ENCODE measurements around the gene STARD3. TPM values are rescaled to one million over a fixed set of nuclear protein-coding genes. Genes with fewer than 3 reads are reported as not detected.

The STARD3 gene
- polyA plus RNA-seq, 4 donors, result 41.7 to 58.7 (median 49.5) TPM

DNA sequence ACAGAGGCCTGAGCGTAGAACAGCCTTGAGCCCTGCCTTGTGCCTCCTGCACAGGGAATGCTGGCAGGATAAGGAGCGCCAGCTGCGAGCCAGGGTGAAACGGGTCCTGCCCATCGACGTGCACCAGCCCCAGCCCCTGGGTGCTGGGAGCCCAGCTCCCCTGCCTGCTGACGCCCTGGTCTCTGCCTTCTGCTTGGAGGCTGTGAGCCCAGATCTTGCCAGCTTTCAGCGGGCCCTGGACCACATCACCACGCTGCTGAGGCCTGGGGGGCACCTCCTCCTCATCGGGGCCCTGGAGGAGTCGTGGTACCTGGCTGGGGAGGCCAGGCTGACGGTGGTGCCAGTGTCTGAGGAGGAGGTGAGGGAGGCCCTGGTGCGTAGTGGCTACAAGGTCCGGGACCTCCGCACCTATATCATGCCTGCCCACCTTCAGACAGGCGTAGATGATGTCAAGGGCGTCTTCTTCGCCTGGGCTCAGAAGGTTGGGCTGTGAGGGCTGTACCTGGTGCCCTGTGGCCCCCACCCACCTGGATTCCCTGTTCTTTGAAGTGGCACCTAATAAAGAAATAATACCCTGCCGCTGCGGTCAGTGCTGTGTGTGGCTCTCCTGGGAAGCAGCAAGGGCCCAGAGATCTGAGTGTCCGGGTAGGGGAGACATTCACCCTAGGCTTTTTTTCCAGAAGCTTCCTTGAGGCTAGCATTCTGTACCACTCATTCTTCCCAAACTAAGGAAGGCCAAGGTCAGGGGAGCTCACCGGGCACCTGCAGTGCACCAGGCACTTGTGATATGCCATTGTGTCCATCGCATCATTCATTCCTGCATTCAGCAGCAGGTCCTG, 33.2 kb downstream of the STARD3 start:
- no peak for DNase-seq (ENCODE audit: low read depth in 4 of 4, low spot score in 3 of 4)

- no peak for DNase-seq (ENCODE audit: low read depth in 4 of 4, low spot score in 3 of 4)
These were observed 33.8 kb downstream of the STARD3 start for GRCh38 chr17:39670746-39671145.

DNA sequence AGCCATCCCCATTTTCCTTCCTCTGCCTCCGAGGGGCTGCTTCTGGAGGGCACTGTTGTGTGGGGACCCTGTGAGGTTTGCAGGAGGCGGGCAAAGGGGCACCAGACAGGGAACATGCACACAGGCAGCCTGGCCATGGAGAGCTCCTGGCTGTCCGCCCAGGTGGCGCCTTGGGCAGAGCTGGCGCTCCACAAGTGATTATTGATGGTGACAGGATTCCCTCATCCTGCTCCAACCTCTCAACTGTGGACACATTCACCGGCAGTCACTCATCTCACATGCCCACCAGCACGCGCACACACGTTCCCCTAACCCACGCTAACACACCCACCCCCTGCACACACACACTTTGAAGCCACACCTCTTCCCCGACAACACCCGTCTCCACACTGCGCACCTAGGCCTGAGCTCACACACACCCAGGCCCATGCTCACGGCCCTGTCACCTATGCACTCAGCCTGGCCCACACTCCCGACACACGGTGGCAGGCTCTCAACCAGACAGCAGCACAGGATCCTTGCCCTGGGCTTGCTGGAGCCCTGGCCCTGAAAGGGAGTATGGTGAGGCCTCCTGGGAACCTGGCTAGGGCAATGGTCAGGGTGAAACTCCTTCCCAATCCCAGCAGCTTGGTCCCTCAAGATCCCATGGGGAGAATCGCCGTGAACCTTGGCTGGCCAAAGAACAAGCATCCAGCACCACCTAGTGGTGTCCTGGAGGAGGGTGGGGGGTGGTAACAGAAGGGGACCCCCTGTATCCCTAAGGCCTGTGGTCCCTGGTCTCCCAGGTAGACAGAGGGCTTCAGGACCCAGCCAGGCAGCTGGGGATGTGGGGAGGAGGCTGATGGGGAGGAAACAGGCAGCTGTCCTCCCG, 34.9 kb downstream of the STARD3 start:
- DNase-seq (ENCODE audit: low read depth in 4 of 4, low spot score in 3 of 4), result no peak

DNA sequence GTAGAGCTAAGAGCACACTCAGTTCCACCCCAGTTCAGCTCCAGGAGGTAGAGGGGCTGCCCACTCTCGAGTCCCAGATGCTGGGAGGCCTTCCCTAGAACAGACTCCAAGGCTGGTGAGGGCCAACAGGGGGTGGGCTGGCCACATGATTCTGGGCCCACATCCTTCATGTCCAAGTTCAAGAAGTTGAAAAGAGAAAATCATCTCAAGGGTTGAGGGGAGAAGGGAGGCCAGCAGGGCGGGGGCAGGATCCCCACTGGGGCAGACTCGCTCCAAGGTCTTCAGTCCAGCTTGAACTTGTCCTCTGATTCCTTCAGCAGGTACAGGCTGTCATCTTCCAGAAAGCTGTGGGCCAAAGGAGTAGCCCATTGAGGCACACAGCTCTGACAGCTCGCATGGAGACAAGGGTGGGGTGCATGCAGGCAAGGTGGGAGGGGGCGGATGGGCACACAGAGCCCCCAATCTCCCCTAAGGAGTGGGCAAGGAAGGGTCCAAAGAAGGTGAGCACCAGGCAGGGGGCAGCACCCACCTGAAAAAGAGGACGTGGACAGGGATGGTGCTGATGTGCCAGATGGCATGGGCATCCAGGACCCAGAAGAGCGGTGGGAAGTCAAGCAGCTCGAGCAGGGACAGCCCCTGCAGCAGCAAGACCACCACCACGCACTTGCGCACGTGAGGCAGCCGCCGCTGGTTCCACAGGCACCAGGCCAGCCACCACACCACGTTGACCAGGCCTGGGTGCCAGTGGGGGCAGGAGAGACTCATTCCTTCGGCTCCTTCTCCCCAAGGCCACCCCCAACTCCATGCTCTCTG, 35.8 kb downstream of the STARD3 start:
- no peak for DNase-seq (ENCODE audit: low read depth in 4 of 4, low spot score in 3 of 4)

DNA sequence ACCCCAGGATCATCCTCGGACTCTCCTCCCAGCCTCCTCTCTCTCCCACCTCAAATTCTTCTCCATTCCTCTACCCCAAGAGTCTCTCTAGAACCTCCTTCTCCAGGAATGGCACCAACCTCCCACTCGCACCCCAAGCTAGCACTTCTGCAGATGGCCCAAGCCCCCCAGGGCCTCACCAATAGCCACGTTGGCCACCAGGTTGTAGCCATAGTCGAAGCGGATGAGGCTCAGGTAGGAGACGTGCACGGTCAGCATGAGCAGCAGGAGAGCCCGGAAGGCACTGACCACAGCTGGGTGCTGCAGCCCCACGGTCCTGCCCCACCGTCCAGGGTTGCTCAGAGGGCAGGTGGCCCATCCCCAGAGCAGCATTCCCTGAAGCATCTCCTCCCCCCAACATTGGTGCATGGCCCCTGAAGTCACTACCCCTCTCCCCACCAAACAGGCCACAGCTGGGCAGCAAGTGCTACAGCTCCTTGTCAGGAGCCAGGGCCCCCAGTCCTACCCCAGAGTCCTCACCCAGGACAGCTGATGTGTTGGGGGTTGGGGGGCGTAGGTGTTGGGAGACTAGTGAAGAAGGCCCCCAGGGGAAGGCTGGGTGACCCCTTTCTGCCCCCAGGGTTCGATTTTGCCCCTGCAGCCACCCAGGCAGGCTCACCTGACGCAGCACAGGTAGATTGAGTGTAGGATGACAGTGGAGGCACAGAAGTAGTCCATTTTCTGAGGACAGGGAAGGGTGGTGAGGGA, 36.6 kb downstream of the STARD3 start:
- DNase-seq (ENCODE audit: low read depth in 4 of 4, low spot score in 3 of 4), result no peak

- no peak for DNase-seq (ENCODE audit: low read depth in 4 of 4, low spot score in 3 of 4)
These were observed 37.2 kb downstream of the STARD3 start for GRCh38 chr17:39674179-39674578.

DNA sequence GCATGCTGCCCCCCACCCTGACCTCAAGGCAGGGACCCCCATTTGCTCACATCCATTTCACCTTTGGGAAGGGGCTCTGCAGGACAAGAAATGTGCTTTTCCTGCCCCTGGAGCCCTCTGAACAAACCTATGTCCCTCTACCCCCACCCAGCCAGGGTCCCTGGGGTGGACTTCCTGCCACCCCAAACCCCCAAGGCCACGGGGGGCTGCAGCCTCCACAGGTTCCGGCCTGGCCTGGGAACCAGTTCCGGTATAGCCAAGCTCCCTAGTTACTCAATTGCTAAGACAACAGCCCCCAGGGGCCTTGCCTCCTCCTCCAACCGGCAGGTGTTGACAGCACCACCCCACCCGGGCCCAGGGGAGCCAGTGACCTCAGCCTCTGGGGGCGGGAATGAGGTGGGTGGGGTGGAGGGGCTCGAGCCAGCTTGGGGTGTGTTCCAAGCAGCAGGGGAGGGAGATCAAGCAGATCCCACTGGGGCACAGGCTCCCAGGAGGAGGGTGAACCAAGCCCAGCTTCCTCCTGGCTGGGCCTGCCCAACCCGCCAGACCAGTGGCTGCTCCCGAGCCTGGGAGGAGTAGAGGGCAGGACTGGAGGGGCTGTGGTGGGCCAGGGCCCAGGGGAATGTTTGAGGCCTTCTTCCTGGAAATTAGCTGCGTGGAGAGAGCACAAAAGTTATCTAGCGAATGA, 37.9 kb downstream of the STARD3 start:
- DNase-seq (ENCODE audit: low read depth in 4 of 4, low spot score in 3 of 4), result no peak

DNA sequence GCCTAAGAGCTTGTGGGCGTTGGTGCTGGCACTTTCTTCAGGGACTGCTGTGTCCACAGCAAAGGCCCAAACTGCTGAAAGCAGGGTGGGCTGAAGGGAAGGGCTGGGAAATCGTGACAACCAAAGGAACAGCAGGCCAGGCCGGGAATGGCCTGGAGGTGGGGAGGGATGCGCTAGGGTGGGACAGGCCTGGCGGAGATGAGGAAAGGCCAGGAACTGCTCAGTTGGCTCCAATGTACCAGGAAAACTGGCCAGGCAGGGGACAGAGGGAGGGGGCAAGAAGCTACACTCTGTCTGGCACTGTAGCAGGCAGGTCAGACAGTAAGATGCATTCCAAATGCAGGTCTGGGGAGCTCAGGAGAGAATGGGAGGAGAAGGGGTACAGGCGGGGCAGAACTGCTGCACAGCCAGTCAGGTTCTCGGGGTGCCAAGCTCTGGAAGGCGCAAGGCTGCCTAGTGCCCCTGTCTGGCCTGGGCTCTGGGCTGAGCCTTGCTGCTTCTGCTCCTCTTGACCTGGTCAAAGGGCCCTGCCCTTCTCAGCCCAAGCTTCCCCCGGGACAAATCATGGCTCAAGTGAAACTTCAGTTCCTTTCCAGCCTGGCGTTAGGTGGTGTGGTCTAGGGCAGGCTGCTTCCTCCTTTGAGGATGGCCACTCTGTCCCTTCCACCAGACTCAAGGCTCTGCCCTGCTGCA, 38.6 kb downstream of the STARD3 start:
- DNase-seq (ENCODE audit: low read depth in 4 of 4, low spot score in 3 of 4), result no peak

DNA sequence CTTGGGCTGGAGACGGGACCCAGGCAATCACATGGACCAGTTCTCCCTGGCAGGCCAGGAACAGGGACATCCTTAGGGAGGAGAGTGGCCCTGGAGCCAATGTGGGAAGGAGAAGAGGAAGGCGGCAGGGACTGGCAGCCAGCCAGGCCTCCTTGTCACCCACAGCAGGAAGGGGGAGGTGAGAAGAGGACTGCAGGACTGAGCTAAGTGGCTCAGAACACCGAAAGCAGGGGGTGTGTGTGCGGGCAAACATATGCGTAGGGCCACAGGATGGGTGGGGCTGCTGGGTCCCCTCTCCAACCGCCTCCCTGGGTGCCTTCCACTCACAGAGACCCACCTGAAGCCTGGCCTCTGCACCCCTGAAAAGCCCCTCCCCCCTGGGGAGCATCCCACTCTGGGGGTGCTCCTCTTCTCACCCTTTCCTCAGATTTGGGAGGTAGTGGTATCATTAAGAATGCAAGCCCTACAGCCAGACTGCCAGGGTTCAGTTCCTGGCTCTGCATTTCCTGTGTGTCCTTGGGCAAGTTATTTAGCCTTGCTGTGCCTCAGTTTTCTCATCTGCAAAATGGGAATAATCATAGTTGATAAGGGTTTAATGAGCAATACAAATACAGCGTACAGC, 39.4 kb downstream of the STARD3 start:
- DNase-seq (ENCODE audit: low read depth in 4 of 4, low spot score in 3 of 4), result no peak

- DNase-seq (ENCODE audit: low read depth in 4 of 4, low spot score in 3 of 4), result no peak
These were observed 40.1 kb downstream of the STARD3 start for GRCh38 chr17:39677072-39677471.

GRCh38 chr17:39677542-39678339, 40.8 kb downstream of the STARD3 start:
- DNase-seq (ENCODE audit: low read depth in 4 of 4, low spot score in 3 of 4), result no peak

DNA sequence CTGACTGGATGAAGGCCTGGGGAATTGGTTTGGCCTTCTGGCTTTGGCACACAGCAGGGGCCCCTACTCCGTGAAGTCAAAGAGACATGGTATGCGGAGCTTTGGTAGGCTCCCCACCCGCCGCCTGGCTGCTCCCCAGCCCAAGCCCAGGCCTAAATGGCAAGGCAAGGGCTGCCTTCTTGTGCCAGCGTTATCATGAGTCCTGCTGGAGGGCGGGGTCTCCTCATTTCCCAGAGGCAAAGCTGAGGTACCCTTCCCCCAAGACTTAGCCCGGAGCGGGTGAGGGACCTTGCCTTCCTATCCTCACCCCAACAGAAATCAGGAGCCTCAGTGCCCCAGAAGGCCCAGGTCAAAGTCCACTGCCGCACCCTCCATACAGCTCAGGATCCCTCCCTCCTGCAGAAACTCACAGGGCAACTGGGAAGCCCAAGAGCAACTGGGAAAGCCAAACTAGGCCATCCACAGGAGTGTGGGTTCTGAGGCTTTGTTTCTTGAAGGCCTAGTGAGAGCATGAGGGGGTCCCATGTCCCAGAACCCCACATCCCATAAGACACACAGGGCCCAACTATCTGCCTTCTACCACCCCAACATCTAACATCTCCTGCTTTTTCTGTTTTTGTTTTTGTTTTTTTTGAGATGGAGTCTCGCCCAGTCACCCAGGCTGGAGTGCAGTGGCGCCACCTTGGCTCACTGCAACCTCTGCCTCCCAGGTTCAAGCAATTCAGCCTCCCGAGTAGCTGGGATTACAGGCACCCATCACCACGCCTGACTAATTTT, 41.6 kb downstream of the STARD3 start:
- DNase-seq (ENCODE audit: low read depth in 4 of 4, low spot score in 3 of 4), result no peak

- DNase-seq (ENCODE audit: low read depth in 4 of 4, low spot score in 3 of 4), result no peak
These were observed 42.7 kb downstream of the STARD3 start for GRCh38 chr17:39679521-39680192.

- DNase-seq (ENCODE audit: low read depth in 4 of 4, low spot score in 3 of 4), result no peak
These were observed 46.5 kb downstream of the STARD3 start for GRCh38 chr17:39683295-39683939.

DNA sequence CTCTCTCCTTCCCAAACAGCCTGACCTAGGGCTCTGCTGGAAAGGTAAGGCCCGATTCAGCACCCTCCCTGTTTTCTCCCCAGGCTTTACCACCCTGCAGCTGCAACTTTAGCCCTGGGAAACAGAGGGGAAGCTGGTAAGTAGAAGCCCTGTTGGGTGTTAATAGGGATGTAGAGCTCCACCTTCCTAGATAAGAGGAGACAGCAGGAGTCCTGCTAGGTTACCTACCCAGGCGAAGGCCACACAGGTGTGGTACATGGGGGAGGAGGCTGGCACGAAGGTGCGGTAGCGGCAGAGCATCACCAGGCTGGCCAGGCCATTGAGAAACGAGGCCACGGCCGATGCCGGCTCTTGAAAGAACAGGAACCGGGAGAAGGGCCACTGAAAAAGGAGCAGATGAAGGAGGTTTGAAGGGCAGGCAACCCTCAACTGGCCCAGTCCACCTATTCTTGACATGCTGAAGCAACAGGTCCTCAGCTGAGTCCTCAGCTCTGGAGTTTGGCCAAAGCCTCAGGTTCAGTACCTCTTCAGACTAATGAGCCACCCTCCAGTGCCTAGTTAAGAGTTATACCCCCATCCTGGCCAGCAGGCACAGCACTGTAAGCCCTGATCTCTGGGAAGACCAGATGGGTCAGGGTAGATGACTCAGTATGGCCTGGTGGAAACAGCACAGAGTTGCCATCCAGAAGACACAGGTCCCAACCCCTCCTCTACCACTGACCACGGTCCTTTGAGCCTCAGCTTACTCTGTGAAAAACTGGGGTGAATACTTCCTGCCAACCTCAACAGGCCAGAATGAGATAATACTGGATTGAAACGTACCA, 47.6 kb downstream of the STARD3 start:
- no peak for DNase-seq (ENCODE audit: low read depth in 4 of 4, low spot score in 3 of 4)

Data from left renal pelvis (tissue), 4 donors.